HCT116 (cell line): ENCODE data around the gene INO80C.

Experiments
- EZH2 ChIP-seq: fragments of 200-600 bp; sonication (generic); IDR thresholded peaks from 2 replicates; pipeline ENCODE4 v1.6.1; 2017; ENCODE audit warnings: antibody characterized with exemption, mixed run types
- EZH2phosphoT487 ChIP-seq: fragments of 200-600 bp; IDR thresholded peaks from 2 replicates; pipeline ENCODE4 v1.6.1; 2018; ENCODE audit warnings: antibody characterized with exemption, borderline replicate concordance
- JUND ChIP-seq: IDR thresholded peaks from 2 replicates; pipeline ENCODE4 v1.6.1; 2012
- POLR2A ChIP-seq: IDR thresholded peaks from 2 replicates; pipeline ENCODE4 v1.7.0; 2011; ENCODE audit warnings: borderline replicate concordance; ENCODE audit not compliant: insufficient read depth, insufficient read length; ENCODE audit errors: extremely low read depth
- POLR2AphosphoS5 ChIP-seq: IDR thresholded peaks from 2 replicates; pipeline ENCODE4 v1.6.1; 2011; ENCODE audit warnings: mild to moderate bottlenecking, low read depth, low read length, moderate library complexity
- RAD21 ChIP-seq: IDR thresholded peaks from 2 replicates; pipeline ENCODE4 v1.6.1; 2012; ENCODE audit warnings: low read depth, mild to moderate bottlenecking
- SRF ChIP-seq: IDR thresholded peaks from 2 replicates; pipeline ENCODE4 v1.6.1; 2012; ENCODE audit warnings: low read depth
- YY1 ChIP-seq: IDR thresholded peaks from 2 replicates; pipeline ENCODE4 v1.6.1; 2011; ENCODE audit warnings: low read length, low read depth, moderate library complexity, mild to moderate bottlenecking; ENCODE audit not compliant: insufficient replicate concordance; ENCODE audit errors: extremely low read depth
- TF ChIP-seq, protein P1 (sequence below), 3 experiments: fragments of 200-600 bp in 1 of 3; sonication (generic) in 1 of 3; IDR thresholded peaks in 2 of 3; conservative IDR thresholded peaks in 1 of 3; 2 replicates each; pipeline ENCODE4 v1.5.1; 2012 to 2017; ENCODE audit warnings: low read depth in 2 of 3, low read length in 2 of 3, antibody characterized with exemption in 1 of 3, borderline replicate concordance in 1 of 3, control low read depth in 1 of 3, mild to moderate bottlenecking in 1 of 3, mixed read lengths in 1 of 3, mixed run types in 1 of 3, moderate library complexity in 1 of 3; ENCODE audit not compliant: insufficient read depth in 1 of 3

DNA sequence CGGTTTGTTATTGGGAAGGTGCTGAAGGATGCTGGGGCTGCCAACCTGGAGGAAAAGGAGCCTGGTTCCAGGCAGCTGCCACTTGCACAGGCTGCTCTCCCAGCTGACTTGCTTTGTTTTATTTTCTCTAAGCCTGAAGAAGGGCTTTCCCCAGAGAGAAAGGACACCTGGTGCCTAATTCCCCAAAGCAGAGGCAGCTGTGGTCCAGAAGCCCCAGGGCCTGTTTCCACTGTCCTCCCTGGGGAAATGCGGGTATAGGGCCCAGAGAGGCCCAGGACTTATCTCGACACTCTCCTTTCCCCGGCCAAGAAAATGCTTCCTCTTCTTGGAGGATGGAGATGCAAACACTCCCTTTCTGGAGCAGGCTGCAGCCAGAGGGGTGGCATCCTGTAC lies 30.1 kb downstream of the INO80C start:
- no peak for TF ChIP-seq POLR2A
- TF ChIP-seq, protein P1, sequence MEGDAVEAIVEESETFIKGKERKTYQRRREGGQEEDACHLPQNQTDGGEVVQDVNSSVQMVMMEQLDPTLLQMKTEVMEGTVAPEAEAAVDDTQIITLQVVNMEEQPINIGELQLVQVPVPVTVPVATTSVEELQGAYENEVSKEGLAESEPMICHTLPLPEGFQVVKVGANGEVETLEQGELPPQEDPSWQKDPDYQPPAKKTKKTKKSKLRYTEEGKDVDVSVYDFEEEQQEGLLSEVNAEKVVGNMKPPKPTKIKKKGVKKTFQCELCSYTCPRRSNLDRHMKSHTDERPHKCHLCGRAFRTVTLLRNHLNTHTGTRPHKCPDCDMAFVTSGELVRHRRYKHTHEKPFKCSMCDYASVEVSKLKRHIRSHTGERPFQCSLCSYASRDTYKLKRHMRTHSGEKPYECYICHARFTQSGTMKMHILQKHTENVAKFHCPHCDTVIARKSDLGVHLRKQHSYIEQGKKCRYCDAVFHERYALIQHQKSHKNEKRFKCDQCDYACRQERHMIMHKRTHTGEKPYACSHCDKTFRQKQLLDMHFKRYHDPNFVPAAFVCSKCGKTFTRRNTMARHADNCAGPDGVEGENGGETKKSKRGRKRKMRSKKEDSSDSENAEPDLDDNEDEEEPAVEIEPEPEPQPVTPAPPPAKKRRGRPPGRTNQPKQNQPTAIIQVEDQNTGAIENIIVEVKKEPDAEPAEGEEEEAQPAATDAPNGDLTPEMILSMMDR (IDR thresholded peaks at IDR 0.05 in 2 of 3, conservative IDR thresholded peaks at IDR 0.05 in 1 of 3; ENCODE audit: borderline replicate concordance in 1 of 3, insufficient read depth in 1 of 3, low read depth in 2 of 3, low read length in 2 of 3): no peak
- TF ChIP-seq EZH2: no peak
- no peak for TF ChIP-seq SRF
- TF ChIP-seq POLR2AphosphoS5: no peak
- no peak for TF ChIP-seq JUND
- TF ChIP-seq EZH2phosphoT487: no peak
- TF ChIP-seq RAD21: no peak
- no peak for TF ChIP-seq YY1
